Mesothelial cell of epicardium (in vitro differentiated cells): ENCODE data around the gene DCAF10. TPM values are rescaled to one million over a fixed set of nuclear protein-coding genes. Genes with fewer than 3 reads are reported as not detected.
"Not testable (repeated sequence)": the region's sequence is repeated elsewhere in the genome, so short reads cannot be mapped to it uniquely, and the experiment has no call there.

Source experiments
- DNase-seq, 2 experiments: peaks; one replicate each; pipeline ENCODE4 v3.0.0; 2021; ENCODE audit warnings: low spot score in 2 of 2; ENCODE audit not compliant: unreplicated experiment in 2 of 2
- H3K27ac Mint-ChIP-seq: 2 replicates; pipeline ENCODE4 v1.8.0; 2021; ENCODE audit warnings: mixed read lengths
- H3K27me3 Mint-ChIP-seq: 2 replicates; pipeline ENCODE4 v1.8.0; 2021; ENCODE audit warnings: low read depth, mixed read lengths
- H3K36me3 Mint-ChIP-seq: 2 replicates; pipeline ENCODE4 v1.8.0; 2021; ENCODE audit warnings: mixed read lengths
- H3K4me1 Mint-ChIP-seq: 2 replicates; pipeline ENCODE4 v1.8.0; 2021; ENCODE audit warnings: mixed read lengths
- H3K4me3 Mint-ChIP-seq: 2 replicates; pipeline ENCODE4 v1.8.0; 2021; ENCODE audit warnings: mild to moderate bottlenecking, moderate library complexity, mixed read lengths
- H3K9me3 Mint-ChIP-seq: 2 replicates; pipeline ENCODE4 v1.8.0; 2021; ENCODE audit warnings: mixed read lengths
- total RNA-seq: library from RNA; stranded (reverse); gene quantifications from 3 replicates; pipeline ENCODE4 v1.2.1, GENCODE V29; 2021
- TF ChIP-seq, protein P1 (sequence below): fragments of 200-600 bp; sonication (generic); IDR thresholded peaks from one replicate; pipeline ENCODE4 v1.5.0; 2021; ENCODE audit warnings: antibody characterized with exemption; ENCODE audit not compliant: unreplicated experiment

The DCAF10 gene
- total RNA-seq, 1 donor from 2014 or later: 30.9 TPM

DNA sequence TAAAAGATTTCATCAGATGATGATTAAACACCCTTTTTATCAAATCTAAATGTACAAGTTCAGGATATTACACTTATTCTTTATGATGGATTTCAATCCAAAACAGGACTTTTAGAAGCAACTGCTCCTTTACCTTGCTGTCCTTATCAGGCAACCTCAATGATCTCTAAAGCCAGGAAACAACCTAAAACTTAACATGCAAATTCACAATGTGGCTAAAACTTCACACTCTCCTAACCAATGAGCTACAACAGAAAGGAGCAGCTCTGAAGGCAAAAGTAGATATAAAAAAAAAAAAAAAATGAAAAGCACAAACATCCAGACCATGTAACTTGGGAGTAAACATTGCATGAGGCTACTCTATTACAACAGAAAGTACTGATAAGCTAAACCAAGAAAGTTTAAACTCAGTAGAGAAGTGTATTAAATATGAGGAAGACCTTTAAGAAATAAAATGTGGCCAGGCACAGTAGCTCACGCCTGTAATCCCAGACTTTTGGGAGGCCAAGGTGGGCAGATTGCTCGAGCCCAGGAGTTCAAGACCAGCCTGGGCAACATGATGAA is 80.4 kb downstream of the DCAF10 start:
- Mint-ChIP-seq H3K4me3 (no peak overlapping the region), H3K9me3 (peaks cover 5% of the 10 kb centered on the region)
- no peak for DNase-seq

DNA sequence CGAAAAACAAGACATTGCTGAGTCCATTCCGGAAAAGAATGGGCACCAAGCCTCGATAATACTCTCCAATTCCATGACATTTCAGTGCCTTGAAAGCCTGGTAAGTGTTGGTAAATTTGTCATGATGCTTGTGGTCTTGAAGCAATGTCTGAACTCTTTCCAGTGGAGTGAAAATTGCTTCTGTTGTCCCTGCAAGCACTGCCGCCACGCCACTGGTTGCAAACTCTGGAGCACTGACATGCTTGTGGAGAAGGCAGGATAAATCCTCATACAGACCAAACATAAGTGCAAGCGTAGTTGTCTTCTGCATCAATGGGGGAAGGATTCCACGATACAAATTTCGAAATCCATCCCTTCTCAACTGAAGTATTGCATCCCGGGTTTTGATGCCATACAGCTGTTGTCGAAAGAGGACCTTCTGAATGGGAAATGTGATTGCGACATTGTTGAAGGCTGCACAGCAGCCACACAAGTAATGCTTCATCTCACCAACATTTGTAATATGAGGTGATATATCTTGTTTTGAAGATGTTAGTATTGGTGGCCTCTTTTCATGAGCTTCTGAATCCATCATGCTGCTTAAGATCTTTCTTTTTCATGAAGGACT is 87.5 kb downstream of the DCAF10 start:
- H3K27me3 Mint-ChIP-seq, H3K9me3 Mint-ChIP-seq, H3K4me1 Mint-ChIP-seq, H3K4me3 Mint-ChIP-seq, H3K27ac Mint-ChIP-seq, DNase-seq: not testable (repeated sequence)
- H3K36me3 Mint-ChIP-seq: peaks cover 29% of the 10 kb centered on the region

More for the DNA sequence above, 80.4 kb downstream of the DCAF10 start:
- H3K27me3 Mint-ChIP-seq: no peaks in the 10 kb centered on the region
- TF ChIP-seq, protein P1, sequence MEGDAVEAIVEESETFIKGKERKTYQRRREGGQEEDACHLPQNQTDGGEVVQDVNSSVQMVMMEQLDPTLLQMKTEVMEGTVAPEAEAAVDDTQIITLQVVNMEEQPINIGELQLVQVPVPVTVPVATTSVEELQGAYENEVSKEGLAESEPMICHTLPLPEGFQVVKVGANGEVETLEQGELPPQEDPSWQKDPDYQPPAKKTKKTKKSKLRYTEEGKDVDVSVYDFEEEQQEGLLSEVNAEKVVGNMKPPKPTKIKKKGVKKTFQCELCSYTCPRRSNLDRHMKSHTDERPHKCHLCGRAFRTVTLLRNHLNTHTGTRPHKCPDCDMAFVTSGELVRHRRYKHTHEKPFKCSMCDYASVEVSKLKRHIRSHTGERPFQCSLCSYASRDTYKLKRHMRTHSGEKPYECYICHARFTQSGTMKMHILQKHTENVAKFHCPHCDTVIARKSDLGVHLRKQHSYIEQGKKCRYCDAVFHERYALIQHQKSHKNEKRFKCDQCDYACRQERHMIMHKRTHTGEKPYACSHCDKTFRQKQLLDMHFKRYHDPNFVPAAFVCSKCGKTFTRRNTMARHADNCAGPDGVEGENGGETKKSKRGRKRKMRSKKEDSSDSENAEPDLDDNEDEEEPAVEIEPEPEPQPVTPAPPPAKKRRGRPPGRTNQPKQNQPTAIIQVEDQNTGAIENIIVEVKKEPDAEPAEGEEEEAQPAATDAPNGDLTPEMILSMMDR: no peak
- H3K27ac Mint-ChIP-seq: no peak overlapping the region
- no peaks in the 10 kb centered on the region for H3K4me1 Mint-ChIP-seq
- peaks cover 29% of the 10 kb centered on the region for H3K36me3 Mint-ChIP-seq

DNA sequence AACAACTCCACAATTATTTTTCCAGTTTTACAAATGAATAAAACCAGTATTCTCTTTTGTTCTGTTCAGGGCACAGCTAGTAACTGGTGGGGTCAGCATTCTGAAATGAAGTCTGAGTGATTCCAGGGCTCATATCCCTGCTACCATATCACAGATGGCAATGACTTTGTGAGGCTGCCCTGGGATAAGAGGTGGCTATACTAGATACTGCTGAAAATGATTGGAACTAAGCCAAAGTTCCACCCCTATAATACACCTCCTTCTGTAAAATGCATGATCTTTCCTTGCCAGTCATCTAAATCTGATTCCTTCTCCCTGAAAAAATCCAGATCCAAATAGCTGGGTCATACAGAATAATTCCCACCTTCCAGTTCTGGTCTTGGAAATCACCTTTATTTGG is 88.9 kb downstream of the DCAF10 start:
- Mint-ChIP-seq H3K9me3 (no peaks in the 10 kb centered on the region), H3K27ac (no peak overlapping the region), H3K4me3 (no peak overlapping the region), H3K27me3 (no peaks in the 10 kb centered on the region), H3K36me3 (peaks cover 37% of the 10 kb centered on the region), H3K4me1 (no peaks in the 10 kb centered on the region)
- TF ChIP-seq, protein P1: no peak
- DNase-seq: no peak

DNA sequence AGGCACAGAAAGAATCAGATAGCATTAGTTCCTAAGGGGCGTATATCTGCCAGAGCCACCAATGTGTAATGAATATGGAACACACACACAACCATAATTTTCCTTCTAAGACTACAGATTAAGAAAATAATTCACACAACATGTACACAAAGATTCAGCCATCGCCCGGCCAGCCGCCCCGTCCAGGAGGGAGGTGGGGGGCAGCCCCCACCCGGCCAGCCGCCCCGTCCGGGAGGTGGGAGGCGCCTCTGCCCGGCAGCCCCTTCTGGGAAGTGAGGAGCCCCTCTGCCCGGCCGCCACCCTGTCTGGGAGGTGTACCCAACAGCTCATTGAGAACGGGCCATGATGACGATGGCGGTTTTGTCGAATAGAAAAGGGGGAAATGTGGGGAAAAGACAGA is 90.4 kb downstream of the DCAF10 start:
- not testable (repeated sequence) for H3K4me3 Mint-ChIP-seq, H3K4me1 Mint-ChIP-seq, H3K9me3 Mint-ChIP-seq, H3K27me3 Mint-ChIP-seq, DNase-seq, H3K27ac Mint-ChIP-seq
- H3K36me3 Mint-ChIP-seq: peaks cover 41% of the 10 kb centered on the region

GRCh38 chr9:37892063-37892462 is 91.5 kb downstream of the DCAF10 start:
- H3K4me1 Mint-ChIP-seq: no peaks in the 10 kb centered on the region
- no peaks in the 10 kb centered on the region for H3K27me3 Mint-ChIP-seq
- peaks cover 43% of the 10 kb centered on the region for H3K36me3 Mint-ChIP-seq
- H3K9me3 Mint-ChIP-seq: no peaks in the 10 kb centered on the region
- DNase-seq: no peak
- no peak overlapping the region for H3K27ac Mint-ChIP-seq
- H3K4me3 Mint-ChIP-seq: no peak overlapping the region
- TF ChIP-seq, protein P1: no peak

- no peaks in the 10 kb centered on the region for H3K27me3 Mint-ChIP-seq
- H3K27ac Mint-ChIP-seq: no peak overlapping the region
Observed at GRCh38 chr9:37897665-37898064, 97.1 kb downstream of the DCAF10 start.

More at GRCh38 chr9:37897665-37898064, 97.1 kb downstream of the DCAF10 start:
- no peak for DNase-seq
- Mint-ChIP-seq H3K4me1 (peaks cover 4% of the 10 kb centered on the region), H3K4me3 (no peak overlapping the region), H3K9me3 (no peaks in the 10 kb centered on the region), H3K36me3 (peaks cover 35% of the 10 kb centered on the region)
- TF ChIP-seq, protein P1: no peak
